Esophagus squamous epithelium (tissue), 4 donors: ENCODE measurements around the gene UBE2L3.

ENCODE experiments used
- POLR2A ChIP-seq, 4 donors: fragments of 450-650 bp; IDR thresholded peaks; one replicate each; pipeline ENCODE4 v1.6.1; 2017; ENCODE audit warnings: antibody characterized with exemption in 4 of 4, mild to moderate bottlenecking in 4 of 4, moderate library complexity in 3 of 4
- TF ChIP-seq, protein P1 (sequence below), 6 experiments: fragments of 450-650 bp in 4 of 6; fragments of 200-600 bp in 2 of 6; sonication (generic) in 2 of 6; IDR thresholded peaks; one replicate each; pipeline ENCODE4 v1.5.1; 2016 to 2019; ENCODE audit warnings: antibody characterized with exemption in 6 of 6, mild to moderate bottlenecking in 4 of 6, moderate library complexity in 4 of 6

DNA sequence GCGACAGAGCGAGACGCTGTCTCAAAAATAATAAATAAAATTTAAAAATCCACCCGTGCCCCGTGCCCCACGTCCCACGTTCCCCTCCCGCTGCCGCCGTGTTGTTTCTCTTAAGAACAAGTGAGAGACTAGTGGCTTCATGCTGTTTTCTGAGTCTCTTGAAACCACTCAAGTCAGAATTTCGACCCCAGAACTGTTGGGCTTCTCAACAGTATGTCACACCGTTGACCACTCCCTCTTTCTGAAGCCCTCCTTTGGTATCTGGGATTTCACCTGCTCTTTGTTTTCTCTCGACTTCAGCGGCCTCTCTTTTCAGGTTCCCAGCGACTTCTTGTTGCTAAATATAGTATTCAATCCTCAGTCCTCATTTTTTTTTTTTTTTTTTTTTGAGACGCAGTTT, 99.3 kb downstream of the UBE2L3 start:
- TF ChIP-seq, protein P1, sequence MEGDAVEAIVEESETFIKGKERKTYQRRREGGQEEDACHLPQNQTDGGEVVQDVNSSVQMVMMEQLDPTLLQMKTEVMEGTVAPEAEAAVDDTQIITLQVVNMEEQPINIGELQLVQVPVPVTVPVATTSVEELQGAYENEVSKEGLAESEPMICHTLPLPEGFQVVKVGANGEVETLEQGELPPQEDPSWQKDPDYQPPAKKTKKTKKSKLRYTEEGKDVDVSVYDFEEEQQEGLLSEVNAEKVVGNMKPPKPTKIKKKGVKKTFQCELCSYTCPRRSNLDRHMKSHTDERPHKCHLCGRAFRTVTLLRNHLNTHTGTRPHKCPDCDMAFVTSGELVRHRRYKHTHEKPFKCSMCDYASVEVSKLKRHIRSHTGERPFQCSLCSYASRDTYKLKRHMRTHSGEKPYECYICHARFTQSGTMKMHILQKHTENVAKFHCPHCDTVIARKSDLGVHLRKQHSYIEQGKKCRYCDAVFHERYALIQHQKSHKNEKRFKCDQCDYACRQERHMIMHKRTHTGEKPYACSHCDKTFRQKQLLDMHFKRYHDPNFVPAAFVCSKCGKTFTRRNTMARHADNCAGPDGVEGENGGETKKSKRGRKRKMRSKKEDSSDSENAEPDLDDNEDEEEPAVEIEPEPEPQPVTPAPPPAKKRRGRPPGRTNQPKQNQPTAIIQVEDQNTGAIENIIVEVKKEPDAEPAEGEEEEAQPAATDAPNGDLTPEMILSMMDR (IDR thresholded peaks at IDR 0.05), result no peak
- no peak for TF ChIP-seq POLR2A (IDR thresholded peaks at IDR 0.05)
